HG03521 (cell line): ENCODE data around the gene DCST1.

Source experiments
- ATAC-seq: cut with Tn5 transposase; IDR thresholded peaks from one replicate; pipeline ENCODE4 v1.9.1; 2021; ENCODE audit warnings: mild to moderate bottlenecking, moderate library complexity; ENCODE audit not compliant: unreplicated experiment

DCST1 gene

DNA sequence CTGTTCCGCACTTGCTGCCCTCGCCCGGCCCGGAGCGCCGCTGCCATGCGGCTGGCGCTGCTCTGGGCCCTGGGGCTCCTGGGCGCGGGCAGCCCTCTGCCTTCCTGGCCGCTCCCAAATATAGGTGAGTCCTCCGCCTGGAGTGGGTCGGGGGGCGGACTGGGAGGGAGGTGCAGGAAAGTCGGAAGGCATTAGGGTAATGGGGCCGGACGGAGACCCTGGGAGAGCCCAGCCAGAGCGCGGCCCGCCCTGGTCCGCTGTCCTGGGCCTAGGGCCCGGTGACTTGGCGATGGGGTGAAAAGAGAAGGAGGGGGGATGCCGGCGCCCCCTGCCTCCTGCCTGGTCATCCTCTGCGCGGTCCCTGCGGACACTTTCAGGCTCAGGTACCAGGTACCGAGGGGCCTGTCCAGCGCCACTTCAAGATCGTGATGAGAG lies 17.7 kb downstream of the DCST1 start:
- no peak for ATAC-seq

GRCh38 chr1:155051777-155052398 lies 18.3 kb downstream of the DCST1 start:
- ATAC-seq: no peak

DNA sequence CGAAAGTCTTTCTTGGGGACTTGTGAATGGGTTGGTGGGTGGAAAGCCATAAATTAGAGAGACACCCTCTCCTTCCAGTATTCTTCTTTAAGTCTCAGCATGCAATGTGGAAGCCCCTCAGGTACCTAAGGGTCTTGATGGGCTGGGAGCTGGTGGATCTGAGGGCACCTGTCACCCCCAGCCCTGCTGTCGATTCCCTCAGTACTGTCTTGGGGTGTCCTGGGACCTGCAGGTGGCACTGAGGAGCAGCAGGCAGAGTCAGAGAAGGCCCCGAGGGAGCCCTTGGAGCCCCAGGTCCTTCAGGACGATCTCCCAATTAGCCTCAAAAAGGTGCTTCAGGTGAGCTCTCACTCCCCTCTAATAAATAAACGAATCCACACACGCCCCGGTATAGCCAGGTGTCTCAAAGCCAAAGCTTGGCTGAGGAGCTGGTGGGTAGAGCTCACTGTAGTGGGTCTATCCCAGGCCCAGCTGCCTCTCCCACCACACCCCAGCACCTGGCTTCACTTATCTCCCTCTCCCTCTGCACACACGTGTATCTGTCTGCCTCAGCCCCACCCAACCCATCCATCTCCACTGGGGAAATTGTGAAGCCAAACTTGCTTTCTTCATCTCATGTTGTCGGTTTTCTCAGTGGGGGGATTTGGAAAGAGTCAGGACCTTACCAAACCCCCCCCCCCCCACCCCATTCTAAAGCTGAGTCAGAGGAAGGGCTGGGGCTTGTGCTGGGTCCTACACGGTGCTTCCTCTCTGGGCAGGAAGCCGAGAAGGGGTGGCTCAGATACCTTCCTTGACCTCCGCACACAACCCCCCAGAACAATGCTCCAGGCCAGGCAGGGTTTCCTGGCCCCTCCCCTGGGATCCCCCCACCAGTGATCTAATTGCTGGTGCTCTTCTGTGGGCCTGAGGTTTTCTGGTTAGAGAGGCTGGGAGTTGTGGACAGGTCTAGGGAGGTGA lies 19.1 kb downstream of the DCST1 start:
- no peak for ATAC-seq

GRCh38 chr1:155053531-155054105 lies 20.0 kb downstream of the DCST1 start:
- no peak for ATAC-seq

GRCh38 chr1:155057104-155057503 lies 23.5 kb downstream of the DCST1 start:
- no peak for ATAC-seq

- ATAC-seq: no peak
Measured at GRCh38 chr1:155057788-155058211, 24.2 kb downstream of the DCST1 start.

GRCh38 chr1:155060736-155061135 lies 27.1 kb downstream of the DCST1 start:
- ATAC-seq: no peak

- peak; percentile 46 for ATAC-seq
Measured at GRCh38 chr1:155061381-155062150, 27.9 kb downstream of the DCST1 start.

- ATAC-seq: no peak
Measured at GRCh38 chr1:155062151-155062686, 28.6 kb downstream of the DCST1 start.

DNA sequence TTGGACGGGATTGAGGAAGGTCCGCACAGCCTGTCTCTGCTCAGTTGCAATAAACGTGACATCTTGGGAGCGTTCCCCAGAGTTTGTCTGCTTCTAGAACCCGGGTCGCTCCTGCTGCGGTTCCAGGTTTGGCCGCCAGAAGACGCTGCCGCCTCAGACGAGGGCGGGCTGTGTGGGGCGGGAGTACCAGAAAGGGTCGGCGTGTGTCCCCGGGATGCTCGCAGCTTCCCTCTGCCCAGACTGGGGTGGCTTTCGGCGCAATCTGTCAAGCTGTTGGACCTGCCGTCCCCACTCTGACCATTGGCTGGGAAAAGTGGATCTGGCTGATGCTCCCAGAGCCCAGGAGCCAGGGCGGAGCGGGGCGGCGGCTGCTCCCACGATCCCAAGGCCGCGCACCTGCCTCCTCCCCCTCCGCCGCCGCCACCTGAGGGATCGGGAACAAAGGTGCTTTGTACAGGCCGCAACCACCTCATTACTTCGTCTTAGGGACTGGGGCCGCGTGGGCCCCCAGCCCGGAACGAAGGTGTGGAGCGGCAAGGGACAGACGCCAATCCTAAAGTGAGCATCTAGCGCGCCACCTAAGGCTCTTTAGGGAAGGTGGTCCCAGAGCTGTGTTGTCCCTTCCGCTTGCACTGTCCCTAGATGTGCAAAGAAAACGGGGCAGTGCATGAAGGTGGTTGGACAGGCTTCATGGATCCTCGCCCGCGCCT lies 29.2 kb downstream of the DCST1 start:
- no peak for ATAC-seq

GRCh38 chr1:155063550-155064110 lies 30.0 kb downstream of the DCST1 start, which contains the start of gene EFNA4:
TSS of gene EFNA4 (plus strand) at chr1:155063740. CDS start at chr1:155063824, 84 bp downstream.
- ATAC-seq: peak; percentile 63

DNA sequence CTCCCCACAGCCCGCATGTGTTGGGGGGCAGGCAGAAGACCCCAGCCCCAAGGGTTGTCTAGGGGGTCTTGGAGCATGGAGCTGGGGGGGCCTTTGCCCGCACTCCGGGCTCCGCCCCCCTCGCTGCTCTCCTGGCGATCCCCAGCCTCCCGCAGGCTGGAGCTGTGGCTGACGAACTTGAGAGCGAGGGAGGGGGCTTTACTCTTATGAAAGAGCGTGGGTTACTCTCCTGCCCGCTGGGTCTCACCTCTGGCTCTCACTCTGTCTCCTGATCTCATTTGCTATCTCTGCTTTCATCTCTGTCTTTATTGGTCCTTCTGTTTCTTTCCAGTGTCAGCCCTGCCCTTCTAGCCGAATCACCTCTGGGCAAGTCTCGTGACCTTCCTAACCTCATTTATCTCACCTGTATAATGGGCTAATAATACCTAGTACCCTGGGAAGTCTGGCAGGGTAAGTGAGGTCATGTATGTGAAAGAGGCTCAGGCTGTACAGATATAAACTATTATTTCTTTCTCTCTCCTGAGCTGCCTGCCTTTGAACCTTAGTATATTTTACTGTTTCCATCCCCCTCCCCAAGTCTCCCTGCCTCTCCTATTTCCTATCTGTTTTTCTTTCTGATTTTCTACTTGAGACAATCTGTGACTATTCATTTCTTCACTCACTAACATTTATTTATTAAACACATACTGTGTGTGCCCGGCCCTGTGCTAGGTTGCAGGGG lies 30.6 kb downstream of the DCST1 start:
- no peak for ATAC-seq

DNA sequence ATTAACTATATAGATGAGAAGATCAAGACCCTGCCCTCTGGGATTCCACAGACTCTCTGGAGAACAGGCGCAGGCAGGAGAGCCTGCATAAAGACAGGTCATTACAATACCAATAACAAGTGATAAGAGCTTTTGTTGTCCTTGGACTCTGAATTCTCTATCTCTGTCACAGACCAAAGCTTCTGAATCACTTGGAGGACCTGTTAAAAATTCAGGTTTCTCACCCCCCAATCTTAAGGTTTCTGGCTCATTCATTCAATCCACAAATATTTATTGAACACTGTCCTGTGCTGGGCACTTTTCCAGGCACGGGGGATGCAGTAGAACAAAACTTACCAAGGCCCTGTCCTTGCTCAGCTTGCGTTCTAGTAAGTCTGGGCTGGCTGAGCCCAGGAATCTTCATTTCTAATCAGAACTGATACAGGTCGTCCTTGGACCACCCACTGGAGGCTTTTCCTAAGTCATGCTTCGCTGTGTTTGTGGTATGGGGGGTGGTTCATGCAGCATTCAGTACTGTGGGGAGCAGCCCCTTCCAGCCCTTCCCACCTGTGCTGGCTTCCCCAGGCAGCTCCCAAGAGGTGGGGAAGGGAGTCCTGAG lies 31.3 kb downstream of the DCST1 start:
- no peak for ATAC-seq

- ATAC-seq: no peak
Measured at GRCh38 chr1:155066777-155067176, 33.2 kb downstream of the DCST1 start.

DNA sequence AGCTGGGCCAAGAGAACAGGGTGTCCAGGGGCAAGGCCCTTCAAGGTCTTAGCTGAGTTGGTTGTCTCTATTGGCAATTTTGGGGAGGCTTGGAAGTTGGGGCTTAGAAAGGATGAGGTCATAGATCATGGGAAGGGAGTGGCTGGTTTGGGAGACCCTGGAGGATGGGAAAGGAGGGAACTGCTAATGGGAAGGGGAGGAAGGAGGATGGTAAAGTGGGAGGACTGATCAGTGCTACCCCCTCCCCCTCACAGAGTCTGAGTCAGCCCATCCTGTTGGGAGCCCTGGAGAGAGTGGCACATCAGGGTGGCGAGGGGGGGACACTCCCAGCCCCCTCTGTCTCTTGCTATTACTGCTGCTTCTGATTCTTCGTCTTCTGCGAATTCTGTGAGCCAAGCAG lies 35.0 kb downstream of the DCST1 start:
- ATAC-seq: no peak

GRCh38 chr1:155069551-155070157 lies 36.0 kb downstream of the DCST1 start:
- no peak for ATAC-seq

DNA sequence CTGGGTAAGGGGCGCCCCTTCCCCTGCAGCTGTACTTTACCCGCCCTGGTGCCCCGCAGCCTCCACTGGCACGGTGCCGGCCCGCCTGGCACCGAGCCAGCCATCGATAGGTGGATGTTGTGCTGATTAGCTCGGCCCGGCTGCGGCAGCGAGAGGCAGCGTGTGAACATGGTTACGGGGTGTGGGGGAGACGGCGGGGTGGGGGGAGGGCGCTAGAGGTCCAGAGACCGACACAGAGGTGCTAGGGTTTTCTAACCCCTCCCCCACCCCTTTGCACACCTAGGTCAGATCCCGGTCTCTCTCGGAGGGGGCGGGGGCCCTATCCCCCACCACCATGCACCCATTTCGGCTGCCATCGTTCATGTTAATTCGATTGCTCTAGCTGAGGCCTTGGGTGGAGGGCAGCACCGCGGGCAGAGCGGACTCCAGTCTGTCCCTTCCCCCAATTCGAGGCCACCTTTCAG lies 36.6 kb downstream of the DCST1 start:
- ATAC-seq: no peak
